ENCODE data around the gene CPEB3. TPM values are rescaled to one million over a fixed set of nuclear protein-coding genes. Genes with fewer than 3 reads are reported as not detected.
"Not testable (repeated sequence)": the region's sequence is repeated elsewhere in the genome, so short reads cannot be mapped to it uniquely, and the experiment has no call there.

Gene CPEB3
- total RNA-seq, 1 donor from 2014 or later: 1.7 TPM

GRCh38 chr10:92267343-92267742 is 23.5 kb downstream of the CPEB3 start:
- DNase-seq: no peak

- no peak for DNase-seq
These were observed 25.1 kb downstream of the CPEB3 start for GRCh38 chr10:92265687-92266258.

GRCh38 chr10:92264249-92264648 is 26.6 kb downstream of the CPEB3 start:
- no peak for DNase-seq

GRCh38 chr10:92263396-92263795 is 27.5 kb downstream of the CPEB3 start:
- DNase-seq: no peak

- DNase-seq: no peak
These were observed 42.3 kb downstream of the CPEB3 start for GRCh38 chr10:92248566-92248965.

- no peak for DNase-seq
These were observed 46.1 kb downstream of the CPEB3 start for GRCh38 chr10:92244796-92245195.

GRCh38 chr10:92242910-92243671 is 47.8 kb downstream of the CPEB3 start:
- peak; percentile 78 for DNase-seq

GRCh38 chr10:92242380-92242779 is 48.5 kb downstream of the CPEB3 start:
- no peak for DNase-seq

GRCh38 chr10:92241501-92241900 is 49.4 kb downstream of the CPEB3 start:
- no peak for DNase-seq

- peak; percentile 5 for DNase-seq
These were observed 49.7 kb downstream of the CPEB3 start for GRCh38 chr10:92241158-92241500.

- DNase-seq: peak; percentile 66
These were observed 50.4 kb downstream of the CPEB3 start for GRCh38 chr10:92240289-92241157.

GRCh38 chr10:92239600-92240288 is 51.1 kb downstream of the CPEB3 start:
- peak; percentile 56 for DNase-seq

GRCh38 chr10:92239151-92239599 is 51.7 kb downstream of the CPEB3 start:
- DNase-seq: no peak

- DNase-seq: no peak
These were observed 52.2 kb downstream of the CPEB3 start for GRCh38 chr10:92238586-92239098.

GRCh38 chr10:92238054-92238585 is 52.8 kb downstream of the CPEB3 start:
- no peak for DNase-seq

- DNase-seq: no peak
These were observed 59.7 kb downstream of the CPEB3 start for GRCh38 chr10:92231196-92231595.

GRCh38 chr10:92222603-92223262 is 68.1 kb downstream of the CPEB3 start:
- peak; percentile 49 for DNase-seq

GRCh38 chr10:92219559-92219958 is 71.3 kb downstream of the CPEB3 start:
- no peak for DNase-seq

- no peak for DNase-seq
These were observed 72.3 kb downstream of the CPEB3 start for GRCh38 chr10:92218569-92218968.

GRCh38 chr10:92216608-92217007 is 74.3 kb downstream of the CPEB3 start:
- not testable (repeated sequence) for DNase-seq

- not testable (repeated sequence) for DNase-seq
These were observed 75.7 kb downstream of the CPEB3 start for GRCh38 chr10:92215222-92215621.

- no peak for DNase-seq
These were observed 77.8 kb downstream of the CPEB3 start for GRCh38 chr10:92213049-92213448.
